Gastroesophageal sphincter (tissue), 3 donors: Measurements from ENCODE around the gene INPP5A.

Experiments used
- EP300 ChIP-seq: sonication (generic); formaldehyde crosslinking; IDR thresholded peaks from one replicate; pipeline ENCODE4 v1.6.1; 2017; ENCODE audit warnings: antibody characterized with exemption, mild to moderate bottlenecking
- POLR2A ChIP-seq, 2 donors: fragments of 450-650 bp; IDR thresholded peaks; one replicate each; pipeline ENCODE4 v1.6.1; 2017; ENCODE audit warnings: antibody characterized with exemption in 2 of 2, mild to moderate bottlenecking in 2 of 2, moderate library complexity in 1 of 2
- POLR2AphosphoS5 ChIP-seq: sonication (generic); formaldehyde crosslinking; IDR thresholded peaks from one replicate; pipeline ENCODE4 v1.6.1; 2017; ENCODE audit warnings: antibody characterized with exemption
- TF ChIP-seq, protein P1 (sequence below), 4 experiments: fragments of 200-600 bp in 2 of 4; fragments of 450-650 bp in 2 of 4; sonication (generic) in 1 of 4; IDR thresholded peaks; one replicate each; pipeline ENCODE4 v1.5.1; 2017 to 2019; ENCODE audit warnings: antibody characterized with exemption in 4 of 4, mild to moderate bottlenecking in 2 of 4, moderate library complexity in 2 of 4

DNA sequence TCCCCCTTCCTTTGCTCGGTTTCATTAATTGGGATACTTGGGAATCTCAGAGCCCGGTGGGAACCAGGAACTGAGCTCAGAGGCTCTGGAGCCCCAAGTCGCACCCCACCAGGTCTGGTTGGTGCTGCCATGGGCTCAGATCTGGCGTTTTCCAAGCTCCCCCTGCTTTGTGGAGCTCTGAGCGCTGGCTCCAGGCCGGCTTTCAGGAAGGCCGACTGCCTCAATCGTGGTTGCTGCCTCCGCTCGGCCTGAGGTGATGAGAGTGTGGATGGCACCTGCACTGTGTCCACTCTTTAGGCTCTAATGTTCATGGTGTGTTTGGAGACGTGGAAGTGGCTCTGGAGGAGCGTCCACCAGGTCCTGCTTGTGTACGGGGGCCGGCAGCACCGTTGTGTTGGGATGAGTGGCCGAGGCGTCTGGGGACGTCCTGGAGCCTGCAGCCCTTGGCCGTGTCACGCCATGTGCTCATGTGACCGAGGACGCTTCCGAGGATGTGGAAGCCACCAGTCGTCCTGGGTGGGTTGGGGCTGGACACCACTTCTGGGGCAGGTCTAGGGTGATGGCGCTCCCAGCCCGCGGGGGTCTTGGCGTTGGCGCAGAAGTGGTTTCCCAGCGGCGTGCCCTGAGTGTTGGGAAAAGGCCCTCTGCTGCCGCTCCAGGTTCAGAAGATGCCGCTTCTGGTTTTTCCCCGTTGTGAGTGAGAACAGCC lies 8.2 kb downstream of the INPP5A start:
- TF ChIP-seq, protein P1, sequence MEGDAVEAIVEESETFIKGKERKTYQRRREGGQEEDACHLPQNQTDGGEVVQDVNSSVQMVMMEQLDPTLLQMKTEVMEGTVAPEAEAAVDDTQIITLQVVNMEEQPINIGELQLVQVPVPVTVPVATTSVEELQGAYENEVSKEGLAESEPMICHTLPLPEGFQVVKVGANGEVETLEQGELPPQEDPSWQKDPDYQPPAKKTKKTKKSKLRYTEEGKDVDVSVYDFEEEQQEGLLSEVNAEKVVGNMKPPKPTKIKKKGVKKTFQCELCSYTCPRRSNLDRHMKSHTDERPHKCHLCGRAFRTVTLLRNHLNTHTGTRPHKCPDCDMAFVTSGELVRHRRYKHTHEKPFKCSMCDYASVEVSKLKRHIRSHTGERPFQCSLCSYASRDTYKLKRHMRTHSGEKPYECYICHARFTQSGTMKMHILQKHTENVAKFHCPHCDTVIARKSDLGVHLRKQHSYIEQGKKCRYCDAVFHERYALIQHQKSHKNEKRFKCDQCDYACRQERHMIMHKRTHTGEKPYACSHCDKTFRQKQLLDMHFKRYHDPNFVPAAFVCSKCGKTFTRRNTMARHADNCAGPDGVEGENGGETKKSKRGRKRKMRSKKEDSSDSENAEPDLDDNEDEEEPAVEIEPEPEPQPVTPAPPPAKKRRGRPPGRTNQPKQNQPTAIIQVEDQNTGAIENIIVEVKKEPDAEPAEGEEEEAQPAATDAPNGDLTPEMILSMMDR (IDR thresholded peaks at IDR 0.05) = no peak
- TF ChIP-seq POLR2AphosphoS5 (no peak), POLR2A (IDR thresholded peaks at IDR 0.05) (no peak), EP300 (no peak)
